NB4 (cell line): ENCODE measurements around the gene ABHD3.

Experiments used
- DNase-seq: peaks from one replicate; pipeline ENCODE4 v3.0.0; 2010; ENCODE audit warnings: low read depth
- H3K4me3 ChIP-seq: one replicate; pipeline ENCODE4 v1.5.1; 2011; ENCODE audit warnings: mild to moderate bottlenecking, low read depth, low read length, moderate library complexity
- CTCF ChIP-seq: IDR thresholded peaks from one replicate; pipeline ENCODE4 v1.5.1; 2012; ENCODE audit warnings: low read depth, low read length
- MYC ChIP-seq: IDR thresholded peaks from 2 replicates; pipeline ENCODE4 v1.6.1; 2011; ENCODE audit warnings: low read depth, low read length
- POLR2A ChIP-seq: IDR thresholded peaks from 2 replicates; pipeline ENCODE4 v1.6.1; 2011; ENCODE audit warnings: mild to moderate bottlenecking; ENCODE audit not compliant: insufficient read length; ENCODE audit errors: extremely low read depth
- TF ChIP-seq, protein P1 (sequence below): IDR thresholded peaks from 2 replicates; pipeline ENCODE4 v1.6.1; 2011; ENCODE audit warnings: low read depth, low read length

Gene ABHD3

GRCh38 chr18:21663578-21663977, 41.0 kb downstream of the ABHD3 start:
- DNase-seq: no peak
- TF ChIP-seq, protein P1, sequence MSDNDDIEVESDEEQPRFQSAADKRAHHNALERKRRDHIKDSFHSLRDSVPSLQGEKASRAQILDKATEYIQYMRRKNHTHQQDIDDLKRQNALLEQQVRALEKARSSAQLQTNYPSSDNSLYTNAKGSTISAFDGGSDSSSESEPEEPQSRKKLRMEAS: no peak
- TF ChIP-seq MYC (no peak), POLR2A (no peak), CTCF (no peak)
- no peak overlapping the region for H3K4me3 ChIP-seq

GRCh38 chr18:21662581-21662980, 42.0 kb downstream of the ABHD3 start:
- H3K4me3 ChIP-seq: no peak overlapping the region
- DNase-seq: no peak
- TF ChIP-seq, protein P1: no peak
- TF ChIP-seq MYC: no peak
- TF ChIP-seq POLR2A: no peak
- no peak for TF ChIP-seq CTCF

DNA sequence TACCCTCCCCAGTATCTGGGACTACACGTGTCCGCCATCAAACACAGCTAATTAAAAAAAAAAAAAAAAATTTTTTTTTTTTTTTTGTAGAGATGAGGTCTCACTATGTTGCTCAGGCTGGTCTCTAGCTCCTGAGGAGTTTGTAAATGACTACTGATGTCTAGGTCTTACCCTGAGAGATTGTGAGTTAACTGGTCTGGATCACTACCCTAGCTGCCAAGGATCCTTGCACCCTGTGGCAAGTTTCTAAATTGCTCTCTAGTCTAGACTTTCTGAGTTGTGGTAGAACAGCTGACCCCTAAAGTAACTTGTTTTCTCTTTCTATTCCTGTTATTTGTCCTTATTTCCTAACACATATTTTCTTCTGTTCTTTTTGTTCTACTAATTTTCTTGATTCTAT, 44.5 kb downstream of the ABHD3 start:
- TF ChIP-seq, protein P1: no peak
- TF ChIP-seq MYC: no peak
- TF ChIP-seq POLR2A: no peak
- no peak for TF ChIP-seq CTCF
- DNase-seq: no peak

DNA sequence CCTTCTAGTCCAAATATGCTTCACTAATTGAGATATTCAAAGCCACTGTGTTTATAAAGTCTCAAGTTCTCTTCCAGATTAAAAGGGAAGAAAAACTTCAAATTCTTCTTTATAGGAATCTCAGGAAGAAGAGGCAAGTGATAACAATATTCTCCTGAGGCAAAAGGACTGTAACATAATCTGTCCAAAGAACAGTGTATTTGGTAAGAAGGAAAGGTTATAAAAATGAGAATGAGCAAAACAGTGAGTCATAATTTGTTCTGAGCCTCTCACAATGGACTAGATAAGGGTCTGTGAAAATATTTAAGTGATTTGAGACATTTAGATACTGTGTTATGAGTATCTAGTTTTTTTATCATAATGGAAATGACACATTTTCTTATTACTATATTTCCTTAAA, 48.2 kb downstream of the ABHD3 start:
- DNase-seq: no peak
- no peak for TF ChIP-seq CTCF
- TF ChIP-seq, protein P1: no peak
- TF ChIP-seq MYC: no peak
- no peak for TF ChIP-seq POLR2A
- H3K4me3 ChIP-seq: no peak overlapping the region

More for the DNA sequence above, 44.5 kb downstream of the ABHD3 start:
- no peak overlapping the region for H3K4me3 ChIP-seq

DNA sequence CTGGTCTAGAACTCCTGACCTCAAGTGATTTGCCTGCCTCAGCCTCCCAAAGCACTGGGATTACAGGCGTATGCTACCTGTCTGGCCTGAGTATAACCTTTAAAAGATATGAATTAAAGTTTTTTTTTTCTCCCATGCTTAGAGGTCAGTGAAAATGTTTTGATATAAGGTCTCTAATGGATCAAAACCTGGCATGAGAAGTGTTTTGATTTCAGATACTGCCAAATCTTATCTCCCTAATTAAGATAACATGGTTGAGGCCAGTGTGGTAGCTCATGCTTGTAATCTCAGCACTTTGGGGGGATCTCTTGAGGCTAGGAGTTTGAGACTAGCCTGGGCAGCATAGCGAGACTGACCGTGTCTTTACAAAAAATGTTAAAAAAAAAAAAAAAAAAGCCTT, 51.2 kb downstream of the ABHD3 start:
- TF ChIP-seq, protein P1: no peak
- no peak for DNase-seq
- H3K4me3 ChIP-seq: no peak overlapping the region

DNA sequence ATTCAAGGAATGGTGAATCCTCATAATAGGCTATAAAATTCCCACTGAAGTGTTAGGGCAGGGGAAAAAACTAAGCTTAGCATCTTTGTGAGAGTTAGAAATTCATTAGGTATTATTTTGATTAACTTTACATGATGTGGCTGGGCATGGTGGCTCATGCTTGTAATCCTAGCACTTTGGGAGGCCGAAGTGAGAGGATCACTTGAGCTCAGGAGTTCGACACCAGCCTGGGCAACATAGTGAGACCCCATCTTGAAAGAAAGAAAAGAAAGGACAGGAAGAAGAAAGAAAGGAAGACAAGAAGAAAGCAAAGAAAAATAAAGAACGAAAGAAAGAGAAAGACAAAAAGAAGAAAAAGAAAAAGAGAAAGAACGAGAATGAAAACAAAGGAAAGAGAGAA, 52.5 kb downstream of the ABHD3 start:
- TF ChIP-seq MYC: no peak
- no peak for TF ChIP-seq POLR2A
- TF ChIP-seq, protein P1: no peak
- no peak for TF ChIP-seq CTCF
- DNase-seq: no peak

More for the DNA sequence above, 52.5 kb downstream of the ABHD3 start:
- no peak overlapping the region for H3K4me3 ChIP-seq
